ENCODE results near the gene CIAO2A. TPM values are rescaled to one million over a fixed set of nuclear protein-coding genes. Genes with fewer than 3 reads are reported as not detected.

CIAO2A gene
- total and polyA plus RNA-seq, 10 donors = 42.2 to 129 (median 74.8) TPM

- no peaks in the 10 kb centered on the region for H3K27me3 ChIP-seq (replicated peaks in 1 of 7)
- TF ChIP-seq POLR2AphosphoS5 (IDR thresholded peaks at IDR 0.05) (peak; percentile 99 to 100 (median 99)), POLR2A (IDR thresholded peaks at IDR 0.05) (peak; percentile 85 to 92 (median 89))
- TF ChIP-seq, protein P1, sequence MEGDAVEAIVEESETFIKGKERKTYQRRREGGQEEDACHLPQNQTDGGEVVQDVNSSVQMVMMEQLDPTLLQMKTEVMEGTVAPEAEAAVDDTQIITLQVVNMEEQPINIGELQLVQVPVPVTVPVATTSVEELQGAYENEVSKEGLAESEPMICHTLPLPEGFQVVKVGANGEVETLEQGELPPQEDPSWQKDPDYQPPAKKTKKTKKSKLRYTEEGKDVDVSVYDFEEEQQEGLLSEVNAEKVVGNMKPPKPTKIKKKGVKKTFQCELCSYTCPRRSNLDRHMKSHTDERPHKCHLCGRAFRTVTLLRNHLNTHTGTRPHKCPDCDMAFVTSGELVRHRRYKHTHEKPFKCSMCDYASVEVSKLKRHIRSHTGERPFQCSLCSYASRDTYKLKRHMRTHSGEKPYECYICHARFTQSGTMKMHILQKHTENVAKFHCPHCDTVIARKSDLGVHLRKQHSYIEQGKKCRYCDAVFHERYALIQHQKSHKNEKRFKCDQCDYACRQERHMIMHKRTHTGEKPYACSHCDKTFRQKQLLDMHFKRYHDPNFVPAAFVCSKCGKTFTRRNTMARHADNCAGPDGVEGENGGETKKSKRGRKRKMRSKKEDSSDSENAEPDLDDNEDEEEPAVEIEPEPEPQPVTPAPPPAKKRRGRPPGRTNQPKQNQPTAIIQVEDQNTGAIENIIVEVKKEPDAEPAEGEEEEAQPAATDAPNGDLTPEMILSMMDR (IDR thresholded peaks at IDR 0.05 in 8 of 11, conservative IDR thresholded peaks at IDR 0.05 in 3 of 11) = peak in 9 of 11 experiments; percentile 12 to 49 (median 30)
- peaks cover 0 to 6% (median 0%) of the 10 kb centered on the region in 6 donors for H3K36me3 ChIP-seq
- peaks cover 52 to 89% (median 84%) of the 10 kb centered on the region in 6 donors for H3K4me1 ChIP-seq
- H3K9me3 ChIP-seq = no peaks in the 10 kb centered on the region
- WGBS, 5 donors = 0% methylated on average over 39 to 70 of the region's 70 CpGs
- intact Hi-C loops (cut with DNase I; ENCODE audit: low total_unique reads) = no loop called here
- DNase-seq = peak; percentile 98
- peak within 1 kb of the TSS; percentile 85 to 99 (median 92) for H3K4me3 ChIP-seq
- H3K27ac ChIP-seq = peak within 1 kb of the TSS; percentile 76 to 97 (median 92)
Observed at GRCh38 chr15:64095795-64096667, 2.4 kb upstream of the CIAO2A start, which contains the start of gene SNX1. Gene SNX1, plus strand, starts transcription at chr15:64095982. Its CDS starts 32 bp downstream, at chr15:64096014.

DNA sequence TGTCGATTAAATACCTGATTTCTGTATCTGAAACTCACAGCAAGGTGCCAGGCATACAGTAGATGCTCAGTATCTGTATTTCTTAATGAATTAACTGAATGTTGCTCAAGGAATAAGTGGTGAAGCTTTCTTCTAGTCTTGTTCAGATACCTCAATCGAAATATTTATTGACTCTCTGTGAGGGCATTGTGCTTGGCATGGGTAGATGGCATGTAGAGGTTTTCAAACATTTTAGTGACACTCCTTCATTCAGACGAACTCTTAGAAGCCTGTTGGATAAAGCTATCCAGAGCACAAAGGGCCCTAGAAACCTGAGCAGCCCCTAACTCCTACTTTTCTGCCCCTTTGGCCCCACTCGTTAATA lies 1.8 kb upstream of the CIAO2A start:
- intact Hi-C loops (cut with DNase I; ENCODE audit: low total_unique reads) = no loop called here
- Histone ChIP-seq H3K27me3 (replicated peaks in 1 of 7) (no peaks in the 10 kb centered on the region), H3K4me1 (peaks cover 54 to 89% (median 84%) of the 10 kb centered on the region in 6 donors), H3K36me3 (peaks cover 0 to 6% (median 0%) of the 10 kb centered on the region in 6 donors), H3K27ac (peak overlapping the region; percentile 76 to 96 (median 92)), H3K9me3 (no peaks in the 10 kb centered on the region), H3K4me3 (peak overlapping the region; percentile 85 to 99 (median 92))
- TF ChIP-seq, protein P1 (IDR thresholded peaks at IDR 0.05 in 8 of 11, conservative IDR thresholded peaks at IDR 0.05 in 3 of 11) = no peak
- TF ChIP-seq POLR2A (IDR thresholded peaks at IDR 0.05) (no peak), POLR2AphosphoS5 (IDR thresholded peaks at IDR 0.05) (no peak)
- WGBS, 5 donors = 40 to 62% (median 43%) methylated on average over 3 to 4 of the region's 4 CpGs
- DNase-seq = no peak

DNA sequence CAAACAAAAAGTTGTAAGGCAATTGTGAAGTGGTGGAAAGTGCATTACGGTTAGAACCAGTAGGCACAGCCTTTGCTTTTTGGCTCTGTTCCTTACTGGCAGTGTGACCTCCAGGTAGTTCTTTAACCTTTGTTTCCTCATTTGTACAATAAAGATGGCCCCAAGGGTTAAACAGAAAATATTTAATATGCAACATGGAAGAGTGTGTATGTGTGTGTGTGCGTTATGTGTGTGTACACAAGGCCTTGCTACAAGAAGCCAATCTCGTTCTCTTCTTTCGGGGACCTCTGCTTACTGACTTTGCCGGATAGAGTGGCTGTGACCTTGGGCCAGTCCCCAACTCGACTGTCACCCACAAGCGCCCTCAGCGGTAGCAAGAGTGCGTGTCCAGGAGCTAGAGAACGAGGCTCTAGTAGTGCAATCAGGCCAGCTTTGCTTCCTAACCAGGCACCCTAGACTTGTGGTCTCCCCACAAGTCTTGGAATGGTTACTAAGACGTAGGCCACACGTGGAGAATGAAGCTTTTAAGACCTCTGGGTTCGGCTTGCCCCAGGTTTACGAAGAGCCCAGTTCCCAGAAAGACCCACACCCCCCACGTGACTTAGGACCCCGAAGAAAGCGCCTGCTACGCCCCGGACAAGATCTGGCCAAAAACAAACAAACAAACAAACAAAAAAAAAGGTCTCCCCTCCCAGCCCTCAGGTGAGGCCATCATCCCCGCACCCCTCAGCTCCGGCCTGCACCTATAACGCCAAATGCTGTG lies 593 bp downstream of the CIAO2A start:
- intact Hi-C loops (cut with DNase I; ENCODE audit: low total_unique reads) = no loop called here
- WGBS, 5 donors = 4 to 8% (median 5%) methylated on average over 20 to 22 of the region's 22 CpGs

More for the DNA sequence above, 593 bp downstream of the CIAO2A start:
- Histone ChIP-seq H3K4me3 (peak overlapping the region; percentile 72 to 95 (median 83)), H3K4me1 (peaks cover 46 to 89% (median 81%) of the 10 kb centered on the region in 6 donors), H3K27me3 (replicated peaks in 1 of 7) (no peaks in the 10 kb centered on the region), H3K9me3 (no peaks in the 10 kb centered on the region), H3K27ac (peak overlapping the region; percentile 88 to 97 (median 94)), H3K36me3 (peaks cover 0 to 13% (median 5%) of the 10 kb centered on the region in 6 donors)
- DNase-seq = peak; percentile 88
- TF ChIP-seq, protein P1 (IDR thresholded peaks at IDR 0.05 in 8 of 11, conservative IDR thresholded peaks at IDR 0.05 in 3 of 11) = peak in 4 of 11 experiments; percentile 12 to 34 (median 19)
- TF ChIP-seq POLR2A (IDR thresholded peaks at IDR 0.05) (no peak), POLR2AphosphoS5 (IDR thresholded peaks at IDR 0.05) (peak in 1 of 3 donors; percentile 21)

Data from spleen (tissue), 11 donors.